Spleen (tissue), 11 donors: ENCODE measurements around the gene SYF2. TPM values are rescaled to one million over a fixed set of nuclear protein-coding genes. Genes with fewer than 3 reads are reported as not detected.

ENCODE experiments used
- DNase-seq: peaks from one replicate; pipeline ENCODE4 v3.0.0-alpha.2; 2020
- H3K27ac ChIP-seq, 8 donors: fragments of 200-600 bp; sonication (generic) in 7 of 8; 1 replicate in 4 of 8; 2 replicates in 4 of 8; pipeline versions ENCODE4 v1.5.0 to v1.8.0; 2016 to 2021; ENCODE audit warnings: inconsistent platforms in 4 of 8, mild to moderate bottlenecking in 4 of 8, moderate library complexity in 1 of 8
- H3K27me3 ChIP-seq, 7 donors: fragments of 200-600 bp; sonication (generic) in 6 of 7; replicated peaks in 1 of 7; 1 replicate in 4 of 7; 2 replicates in 3 of 7; pipeline versions ENCODE4 v1.5.0 to v1.8.0; 2016 to 2021; ENCODE audit warnings: inconsistent platforms in 3 of 7, mild to moderate bottlenecking in 1 of 7
- H3K36me3 ChIP-seq, 6 donors: fragments of 200-600 bp; sonication (generic) in 5 of 6; 1 replicate in 4 of 6; 2 replicates in 2 of 6; pipeline versions ENCODE4 v1.5.0 to v1.8.0; 2016 to 2021; ENCODE audit warnings: inconsistent platforms in 2 of 6
- H3K4me1 ChIP-seq, 6 donors: fragments of 200-600 bp; sonication (generic) in 5 of 6; 1 replicate in 3 of 6; 2 replicates in 3 of 6; pipeline versions ENCODE4 v1.5.0 to v1.8.0; 2016 to 2021; ENCODE audit warnings: inconsistent platforms in 3 of 6
- H3K4me3 ChIP-seq, 8 donors: fragments of 200-600 bp; sonication (generic) in 7 of 8; 1 replicate in 4 of 8; 2 replicates in 4 of 8; pipeline versions ENCODE4 v1.5.0 to v1.8.0; 2016 to 2021; ENCODE audit warnings: inconsistent platforms in 4 of 8, mild to moderate bottlenecking in 4 of 8, moderate library complexity in 2 of 8
- H3K9me3 ChIP-seq, 8 donors: fragments of 200-600 bp; sonication (generic) in 7 of 8; 1 replicate in 4 of 8; 2 replicates in 4 of 8; pipeline versions ENCODE4 v1.5.0 to v1.8.0; 2016 to 2021; ENCODE audit warnings: inconsistent platforms in 4 of 8
- CTCF ChIP-seq, 11 experiments: fragments of 200-600 bp in 7 of 11; fragments of 450-650 bp in 4 of 11; sonication (generic) in 4 of 11; IDR thresholded peaks in 8 of 11; conservative IDR thresholded peaks in 3 of 11; 1 replicate in 7 of 11; 2 replicates in 4 of 11; pipeline versions ENCODE4 v1.4.0 to v1.8.0; 2016 to 2021; ENCODE audit warnings: antibody characterized with exemption in 11 of 11, inconsistent platforms in 4 of 11, mild to moderate bottlenecking in 1 of 11
- POLR2A ChIP-seq, 3 donors: fragments of 450-650 bp; IDR thresholded peaks; one replicate each; pipeline ENCODE4 v1.5.1; 2017; ENCODE audit warnings: antibody characterized with exemption in 3 of 3, mild to moderate bottlenecking in 1 of 3
- POLR2AphosphoS5 ChIP-seq, 3 donors: sonication (generic); formaldehyde crosslinking; IDR thresholded peaks; one replicate each; pipeline ENCODE4 v1.5.1; 2017; ENCODE audit warnings: antibody characterized with exemption in 3 of 3
- WGBS, 5 donors: extraction: QIAGEN DNeasy Blood & Tissue Kit in 3 of 5; methylation state at CpG; one replicate each; pipeline versions ENCODE4 v1.1.5 to v1.1.7; 2013 to 2018; 5-methylcytosine and 5-hydroxymethylcytosine counted together
- intact Hi-C: fragments of 100-400 bp; cut with DNase I; formaldehyde crosslinking; loops from one replicate; pipeline ENCODE4 v1.15.0; 2023; ENCODE audit warnings: low total_unique reads
- polyA plus RNA-seq, 3 donors: library from polyadenylated mRNA; stranded (reverse); fragments of 200-250 nt; gene quantifications; one replicate each; pipeline ENCODE4 v1.2.1, GENCODE V29; 2013
- total RNA-seq, 7 donors: library from RNA; depleted of rRNA in 3 of 7; stranded (reverse); fragments of >200 nt in 3 of 7; fragmentation: NEBNext Ultra II Directional in 4 of 7; extraction: Animal tissue kit (Norgen Biotek cat#: 25700) in 4 of 7; gene quantifications; one replicate each; pipeline versions ENCODE4 v1.1.0 to v1.2.1, GENCODE V29; 2016 to 2021
- donor health status: healthy with polysubstance abuse.
- donor health status: DM: no; HTN: no; CAD: no; lungs with moderate emphysema.
- donor health status: DM: no; HTN: no; CAD: no.
- donor health status: Bipolar disorder and iron deficiency.
- donor health status: healthy.
- donor health status: DM: no; HTN: no; CAD: no.
- donor health status: DM: yes; HTN: yes; CAD: no.

The SYF2 gene
- total and polyA plus RNA-seq, 10 donors = 38.1 to 98.3 (median 50.7) TPM

GRCh38 chr1:25195835-25196234 is 36.5 kb downstream of the SYF2 start:
- no peak for DNase-seq
- no peak for TF ChIP-seq POLR2AphosphoS5 (IDR thresholded peaks at IDR 0.05)
- no peak for TF ChIP-seq POLR2A (IDR thresholded peaks at IDR 0.05)
- TF ChIP-seq CTCF (IDR thresholded peaks at IDR 0.05 in 8 of 11, conservative IDR thresholded peaks at IDR 0.05 in 3 of 11) = no peak
- intact Hi-C loops = no loop called here
- WGBS, 5 donors = 63 to 80% (median 69%) methylated on average over 6 of the region's 6 CpGs
- peaks cover 0 to 9% (median 0%) of the 10 kb centered on the region in 7 donors for H3K27me3 ChIP-seq
- H3K4me1 ChIP-seq = peaks cover 0 to 28% (median 6%) of the 10 kb centered on the region in 6 donors
- H3K36me3 ChIP-seq = no peaks in the 10 kb centered on the region
- no peak overlapping the region for H3K27ac ChIP-seq
- H3K4me3 ChIP-seq = no peak overlapping the region
- H3K9me3 ChIP-seq = no peaks in the 10 kb centered on the region

- WGBS, 5 donors = 70 to 83% (median 77%) methylated on average over 15 to 17 of the region's 17 CpGs
- Histone ChIP-seq H3K36me3 (no peaks in the 10 kb centered on the region), H3K27ac (no peak overlapping the region), H3K4me3 (no peak overlapping the region), H3K27me3 (peaks cover 0 to 9% (median 0%) of the 10 kb centered on the region in 7 donors), H3K9me3 (no peaks in the 10 kb centered on the region), H3K4me1 (peaks cover 0 to 28% (median 6%) of the 10 kb centered on the region in 6 donors)
- intact Hi-C loops = no loop called here
- TF ChIP-seq CTCF (IDR thresholded peaks at IDR 0.05 in 8 of 11, conservative IDR thresholded peaks at IDR 0.05 in 3 of 11) (no peak), POLR2A (IDR thresholded peaks at IDR 0.05) (no peak), POLR2AphosphoS5 (IDR thresholded peaks at IDR 0.05) (no peak)
- DNase-seq = no peak
Observed at GRCh38 chr1:25194572-25195020, 37.7 kb downstream of the SYF2 start.

- peaks cover 0 to 9% (median 0%) of the 10 kb centered on the region in 7 donors for H3K27me3 ChIP-seq
- H3K27ac ChIP-seq = no peak overlapping the region
- DNase-seq = no peak
- peaks cover 0 to 28% (median 6%) of the 10 kb centered on the region in 6 donors for H3K4me1 ChIP-seq
- WGBS, 5 donors = 78 to 84% (median 79%) methylated on average over 8 of the region's 8 CpGs
- no peaks in the 10 kb centered on the region for H3K9me3 ChIP-seq
- no peaks in the 10 kb centered on the region for H3K36me3 ChIP-seq
- TF ChIP-seq POLR2AphosphoS5 (IDR thresholded peaks at IDR 0.05) (no peak), CTCF (IDR thresholded peaks at IDR 0.05 in 8 of 11, conservative IDR thresholded peaks at IDR 0.05 in 3 of 11) (no peak), POLR2A (IDR thresholded peaks at IDR 0.05) (no peak)
- no peak overlapping the region for H3K4me3 ChIP-seq
- intact Hi-C loops = no loop called here
Observed at GRCh38 chr1:25194054-25194453, 38.2 kb downstream of the SYF2 start.

GRCh38 chr1:25193229-25193628 is 39.1 kb downstream of the SYF2 start:
- Histone ChIP-seq H3K36me3 (no peaks in the 10 kb centered on the region), H3K9me3 (no peaks in the 10 kb centered on the region), H3K27ac (no peak overlapping the region), H3K27me3 (peaks cover 0 to 9% (median 0%) of the 10 kb centered on the region in 7 donors), H3K4me1 (peaks cover 0 to 21% (median 6%) of the 10 kb centered on the region in 6 donors), H3K4me3 (no peak overlapping the region)
- intact Hi-C loops = no loop called here
- WGBS, 5 donors = 74 to 88% (median 78%) methylated on average over 9 of the region's 9 CpGs
- no peak for DNase-seq
- TF ChIP-seq CTCF (IDR thresholded peaks at IDR 0.05 in 8 of 11, conservative IDR thresholded peaks at IDR 0.05 in 3 of 11) (no peak), POLR2AphosphoS5 (IDR thresholded peaks at IDR 0.05) (no peak), POLR2A (IDR thresholded peaks at IDR 0.05) (no peak)
